ENCODE results near the gene SH3TC1.

GRCh38 chr4:8248091-8248490 is 49.0 kb downstream of the SH3TC1 start:
- TF ChIP-seq KDM5A (IDR thresholded peaks at IDR 0.05; ENCODE audit: low read length), result no peak
- no peak for TF ChIP-seq CTCF (IDR thresholded peaks at IDR 0.05; ENCODE audit: control extremely low read depth in 1 of 3, insufficient read depth in 1 of 3, low read depth in 1 of 3, low read length in 3 of 3)
- no peak for TF ChIP-seq EP300 (IDR thresholded peaks at IDR 0.05; ENCODE audit: borderline replicate concordance in 1 of 2, low read depth in 2 of 2, low read length in 2 of 2)
- TF ChIP-seq SIN3A (conservative IDR thresholded peaks at IDR 0.05 in 1 of 2, IDR thresholded peaks at IDR 0.05 in 1 of 2; ENCODE audit: low read depth in 1 of 2, low read length in 2 of 2), result no peak
- TF ChIP-seq SP1 (IDR thresholded peaks at IDR 0.05; ENCODE audit: low read depth, low read length), result no peak
- TF ChIP-seq POLR2A (IDR thresholded peaks at IDR 0.05; ENCODE audit: control extremely low read depth in 1 of 2, low read depth in 2 of 2, low read length in 2 of 2), result no peak
- TF ChIP-seq EZH2 (IDR thresholded peaks at IDR 0.05; ENCODE audit: low read depth, low read length, severe bottlenecking), result no peak
- TF ChIP-seq JUN (IDR thresholded peaks at IDR 0.05; ENCODE audit: low read depth, low read length), result no peak
- TF ChIP-seq E2F6 (IDR thresholded peaks at IDR 0.05), result no peak
- no peak for TF ChIP-seq MAFK (IDR thresholded peaks at IDR 0.05; ENCODE audit: low read depth, low read length)
- no peak for TF ChIP-seq SP4 (IDR thresholded peaks at IDR 0.05; ENCODE audit: low read length)
- TF ChIP-seq KDM1A (IDR thresholded peaks at IDR 0.05; ENCODE audit: borderline replicate concordance, low read length), result no peak
